H1 (cell line): Measurements from ENCODE around the gene NECAB3. TPM values are rescaled to one million over a fixed set of nuclear protein-coding genes. Genes with fewer than 3 reads are reported as not detected.

Experiments used
- BRCA1 ChIP-seq: IDR thresholded peaks from 2 replicates; pipeline ENCODE4 v1.6.1; 2012; ENCODE audit warnings: low read depth, low read length, improper control_type of control experiment
- CEBPB ChIP-seq: IDR thresholded peaks from 2 replicates; pipeline ENCODE4 v1.6.1; 2012; ENCODE audit warnings: low read depth, low read length
- CHD7 ChIP-seq: fragments of 300-600 bp; sonication (generic); IDR thresholded peaks from 2 replicates; pipeline ENCODE4 v1.7.1; 2012; ENCODE audit warnings: low read length, moderate library complexity, mild to moderate bottlenecking, inconsistent platforms; ENCODE audit not compliant: insufficient replicate concordance
- MAX ChIP-seq: IDR thresholded peaks from 2 replicates; pipeline ENCODE4 v1.6.1; 2012; ENCODE audit warnings: inconsistent platforms
- NRF1 ChIP-seq: IDR thresholded peaks from 2 replicates; pipeline ENCODE4 v1.6.1; 2011; ENCODE audit warnings: mild to moderate bottlenecking, low read depth, low read length, improper control_type of control experiment
- PHF8 ChIP-seq: fragments of 200-600 bp; sonication (generic); conservative IDR thresholded peaks from 2 replicates; pipeline ENCODE4 v1.7.1; 2012; ENCODE audit warnings: low read depth, mild to moderate bottlenecking, inconsistent platforms, low read length, moderate library complexity
- RAD21 ChIP-seq, 2 experiments: IDR thresholded peaks in 1 of 2; conservative IDR thresholded peaks in 1 of 2; 2 replicates each; pipeline ENCODE4 v1.6.1; 2011; ENCODE audit warnings: low read depth in 2 of 2, low read length in 2 of 2, improper control_type of control experiment in 1 of 2, inconsistent platforms in 1 of 2, mild to moderate bottlenecking in 1 of 2, moderate library complexity in 1 of 2
- polyA plus RNA-seq, 7 experiments: library from polyadenylated mRNA; depleted of rRNA in 3 of 7; stranded (reverse) in 5 of 7; unstranded in 2 of 7; fragments of >200 nt in 5 of 7; fragments of 200-250 nt in 2 of 7; gene quantifications; 1 replicate in 5 of 7; 2 replicates in 1 of 7; 4 replicates in 1 of 7; pipeline versions ENCODE4 v1.2.1 to v1.2.3, GENCODE V29; 2011 to 2013; ENCODE audit warnings: missing spikeins in 2 of 7, mixed read lengths in 2 of 7
- total RNA-seq: library from RNA; stranded (reverse); fragmentation: NEBNext Ultra II Directional; extraction: Animal tissue kit (Norgen Biotek cat#: 25700); gene quantifications from 2 replicates; pipeline ENCODE4 v1.2.1, GENCODE V29; 2021

The NECAB3 gene
- total and polyA plus RNA-seq, 2 of the 8 experiments (the other 6 are each of a cell fraction or from before 2014, with no cell fraction given) = 20.5 to 46.2 TPM

DNA sequence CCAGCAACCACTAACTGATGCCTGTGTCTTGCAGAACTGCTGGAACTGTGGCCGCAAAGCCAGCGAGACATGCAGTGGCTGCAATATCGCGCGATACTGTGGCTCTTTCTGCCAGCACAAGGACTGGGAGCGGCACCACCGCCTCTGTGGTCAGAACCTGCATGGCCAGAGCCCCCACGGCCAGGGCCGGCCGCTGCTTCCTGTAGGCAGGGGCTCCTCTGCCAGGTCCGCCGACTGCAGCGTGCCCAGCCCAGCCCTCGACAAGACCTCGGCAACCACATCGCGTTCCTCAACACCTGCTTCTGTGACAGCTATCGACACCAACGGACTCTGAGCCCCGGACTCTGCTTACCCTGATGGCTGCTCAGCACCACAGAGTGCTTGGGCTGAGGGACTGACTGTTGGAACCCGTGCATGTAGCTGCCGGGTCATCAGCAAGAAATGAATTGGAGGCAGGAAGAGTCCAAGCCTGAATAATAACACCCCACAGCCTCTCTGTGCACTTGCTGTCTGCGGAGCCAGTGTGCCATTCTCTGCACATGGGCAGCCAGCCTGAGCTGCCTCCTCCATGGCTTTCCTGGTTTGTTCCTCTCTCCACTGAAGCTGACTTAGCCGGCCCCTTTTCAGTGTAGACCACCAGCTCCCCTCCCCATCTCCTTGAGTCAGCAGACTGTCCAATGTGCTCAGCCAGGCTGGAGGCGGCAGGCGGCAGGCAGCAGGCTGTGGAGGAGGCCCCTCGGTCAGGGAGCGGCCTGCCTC lies 29.7 kb downstream of the NECAB3 start (continued):
- TF ChIP-seq CHD7 (no peak), NRF1 (no peak), CEBPB (no peak), PHF8 (no peak), RAD21 (IDR thresholded peaks at IDR 0.05 in 1 of 2, conservative IDR thresholded peaks at IDR 0.05 in 1 of 2; ENCODE audit: low read depth in 2 of 2, low read length in 2 of 2) (no peak), MAX (no peak), BRCA1 (no peak)
